Choroid plexus epithelial cell (primary cell): ENCODE results near the gene RGS7.

Experiments used
- DNase-seq: peaks from one replicate; pipeline ENCODE4 v3.0.0-alpha.2; 2010; ENCODE audit warnings: low read depth
- H3K4me3 ChIP-seq: 2 replicates; pipeline ENCODE4 v1.5.1; 2011; ENCODE audit warnings: low read depth, mild to moderate bottlenecking, control low read depth, low read length, moderate library complexity
- TF ChIP-seq, protein P1 (sequence below): conservative IDR thresholded peaks from 2 replicates; pipeline ENCODE4 v1.5.1; 2011; ENCODE audit warnings: low read depth, mild to moderate bottlenecking, control low read depth, inconsistent platforms, low read length, moderate library complexity

RGS7 gene

DNA sequence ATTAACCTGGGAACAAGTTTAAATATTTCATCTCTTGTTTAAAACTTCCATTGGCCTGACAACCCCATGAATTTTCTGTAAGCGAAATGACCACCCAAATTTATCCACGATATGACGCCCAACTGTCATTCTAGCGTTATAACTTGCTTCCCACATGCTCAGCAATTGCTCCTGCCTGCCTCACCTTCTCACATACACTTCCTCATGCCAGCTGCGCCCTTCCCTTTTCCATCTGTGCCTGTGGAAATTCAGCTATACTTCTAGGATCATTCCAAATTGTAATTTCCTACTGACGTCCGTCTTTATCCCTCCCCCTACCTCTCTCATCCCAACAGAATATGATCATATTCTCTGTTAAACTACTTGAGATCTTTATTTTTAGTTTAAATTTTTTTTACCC, 248.0 kb downstream of the RGS7 start:
- TF ChIP-seq, protein P1, sequence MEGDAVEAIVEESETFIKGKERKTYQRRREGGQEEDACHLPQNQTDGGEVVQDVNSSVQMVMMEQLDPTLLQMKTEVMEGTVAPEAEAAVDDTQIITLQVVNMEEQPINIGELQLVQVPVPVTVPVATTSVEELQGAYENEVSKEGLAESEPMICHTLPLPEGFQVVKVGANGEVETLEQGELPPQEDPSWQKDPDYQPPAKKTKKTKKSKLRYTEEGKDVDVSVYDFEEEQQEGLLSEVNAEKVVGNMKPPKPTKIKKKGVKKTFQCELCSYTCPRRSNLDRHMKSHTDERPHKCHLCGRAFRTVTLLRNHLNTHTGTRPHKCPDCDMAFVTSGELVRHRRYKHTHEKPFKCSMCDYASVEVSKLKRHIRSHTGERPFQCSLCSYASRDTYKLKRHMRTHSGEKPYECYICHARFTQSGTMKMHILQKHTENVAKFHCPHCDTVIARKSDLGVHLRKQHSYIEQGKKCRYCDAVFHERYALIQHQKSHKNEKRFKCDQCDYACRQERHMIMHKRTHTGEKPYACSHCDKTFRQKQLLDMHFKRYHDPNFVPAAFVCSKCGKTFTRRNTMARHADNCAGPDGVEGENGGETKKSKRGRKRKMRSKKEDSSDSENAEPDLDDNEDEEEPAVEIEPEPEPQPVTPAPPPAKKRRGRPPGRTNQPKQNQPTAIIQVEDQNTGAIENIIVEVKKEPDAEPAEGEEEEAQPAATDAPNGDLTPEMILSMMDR, result no peak
- DNase-seq, result no peak

DNA sequence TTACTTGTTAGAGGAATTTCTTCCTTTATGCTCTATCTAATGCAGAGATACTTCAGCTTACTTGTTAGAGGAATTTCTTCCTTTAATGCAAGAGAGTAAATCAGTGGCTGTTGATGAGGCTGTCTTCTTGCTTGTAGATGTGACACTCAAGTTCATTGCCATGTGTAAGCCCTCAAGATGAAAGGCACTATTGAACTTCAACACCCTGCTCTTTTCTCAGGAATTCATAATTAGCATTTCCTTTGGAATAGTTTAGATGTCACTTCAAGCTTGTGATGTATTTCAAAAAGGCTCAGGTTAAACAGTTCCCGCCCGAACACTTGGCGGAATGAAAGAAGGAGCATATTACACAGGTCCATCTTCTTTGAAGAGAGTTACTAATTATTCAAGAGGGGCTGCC, 251.9 kb downstream of the RGS7 start:
- H3K4me3 ChIP-seq, result no peak overlapping the region
- no peak for DNase-seq
- TF ChIP-seq, protein P1, result no peak

More for the DNA sequence above, 248.0 kb downstream of the RGS7 start:
- no peak overlapping the region for H3K4me3 ChIP-seq

DNA sequence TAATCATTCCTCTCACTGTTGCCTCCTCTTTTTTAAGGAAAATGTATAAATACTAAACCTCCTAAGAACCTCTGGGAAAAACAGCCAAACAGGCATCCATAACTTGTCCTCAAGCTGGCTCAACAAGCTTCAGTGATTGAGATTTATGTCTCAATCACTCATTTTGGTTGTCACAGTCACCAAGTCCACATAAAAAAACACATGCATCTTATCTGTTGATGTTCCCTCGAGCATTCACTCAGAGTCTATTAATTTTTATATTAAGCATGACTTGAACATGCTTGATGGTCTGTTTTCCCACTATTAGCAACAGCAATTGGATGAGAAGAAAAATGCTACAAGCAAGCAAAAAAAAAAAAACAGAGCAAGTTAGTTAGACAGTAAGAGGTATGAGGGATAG, 254.3 kb downstream of the RGS7 start:
- H3K4me3 ChIP-seq, result no peak overlapping the region
- no peak for DNase-seq
- TF ChIP-seq, protein P1, result no peak

DNA sequence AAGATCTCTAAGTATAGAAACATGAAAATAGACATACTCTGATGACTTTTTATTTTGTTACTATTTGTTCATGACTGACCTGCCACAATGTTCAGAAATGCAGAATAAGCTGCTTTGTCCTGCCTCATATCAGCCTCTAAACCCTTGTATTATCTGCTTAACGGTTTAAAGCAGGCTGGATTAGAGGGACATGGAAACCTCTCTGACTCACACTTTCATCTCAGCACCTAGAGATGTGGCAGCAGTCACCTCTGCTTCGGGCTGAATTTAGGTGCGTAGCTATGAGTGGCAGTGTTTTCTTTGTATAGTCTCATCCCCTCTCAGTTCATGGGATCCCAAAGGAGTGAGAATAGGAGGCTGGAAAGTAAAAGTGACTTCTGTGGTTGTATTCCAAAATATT, 255.4 kb downstream of the RGS7 start:
- H3K4me3 ChIP-seq, result no peak overlapping the region
- TF ChIP-seq, protein P1, result no peak
- DNase-seq, result no peak

DNA sequence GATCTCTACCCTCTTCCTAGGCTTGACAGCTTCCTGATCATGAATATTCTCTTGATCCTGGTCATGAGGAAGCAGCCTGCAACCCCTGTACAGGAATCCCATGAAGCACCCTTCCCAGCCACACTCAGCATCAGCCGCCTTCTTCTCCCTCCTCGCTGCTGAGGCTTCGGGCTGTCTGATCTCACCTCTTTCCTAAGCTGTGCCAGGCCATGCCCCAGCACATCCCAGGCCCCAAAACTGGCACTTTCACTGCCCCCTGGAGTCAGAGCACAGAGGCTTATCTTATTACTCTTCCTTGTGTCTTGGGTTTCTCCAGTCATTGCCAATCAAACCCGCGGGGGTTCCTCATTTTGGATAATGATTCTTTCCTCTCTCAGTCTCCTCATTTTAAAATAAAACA, 259.5 kb downstream of the RGS7 start:
- TF ChIP-seq, protein P1, result no peak
- H3K4me3 ChIP-seq, result no peak overlapping the region
- DNase-seq, result no peak

DNA sequence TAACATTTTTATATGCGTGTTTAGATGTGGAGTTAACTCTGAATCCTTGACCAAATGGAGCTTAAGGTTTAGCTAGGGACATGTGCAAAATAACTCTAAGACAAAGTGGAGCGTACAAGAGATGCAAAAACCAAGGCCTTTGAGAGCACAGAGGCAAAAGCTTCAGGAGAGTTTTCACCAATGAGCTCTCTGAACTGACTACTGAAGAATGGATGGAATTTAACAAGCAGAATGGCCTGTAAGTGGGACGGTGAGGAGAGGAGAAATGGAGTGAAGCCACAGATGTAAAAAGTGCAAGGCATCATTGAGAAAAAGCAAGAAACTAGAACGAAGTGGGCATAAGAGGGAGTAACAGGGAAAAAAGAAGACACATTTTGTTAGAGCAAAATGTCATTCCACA, 260.0 kb downstream of the RGS7 start:
- TF ChIP-seq, protein P1, result no peak
- no peak for DNase-seq
- H3K4me3 ChIP-seq, result no peak overlapping the region

DNA sequence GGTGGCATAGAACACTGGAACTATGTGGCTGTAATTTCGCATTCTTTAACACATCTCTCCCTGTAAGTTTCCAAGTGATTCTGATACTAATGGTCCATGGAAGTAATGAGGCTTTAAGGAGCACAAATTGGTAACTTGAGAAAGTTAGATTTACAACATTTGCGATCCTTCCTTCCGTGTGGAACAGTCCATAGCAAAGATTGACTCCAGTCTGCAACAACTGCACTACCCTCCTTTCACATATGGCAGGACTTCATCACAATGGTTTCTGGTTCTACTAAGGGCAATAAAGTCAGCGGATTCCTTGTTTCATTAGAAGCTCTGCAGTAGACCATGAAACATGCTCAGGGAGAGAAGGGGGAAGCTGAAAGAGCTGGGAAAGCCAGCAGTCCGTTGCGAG, 261.2 kb downstream of the RGS7 start:
- no peak for DNase-seq
- H3K4me3 ChIP-seq, result no peak overlapping the region
- TF ChIP-seq, protein P1, result no peak
